ENCODE measurements around the gene SMIM44. TPM values are rescaled to one million over a fixed set of nuclear protein-coding genes. Genes with fewer than 3 reads are reported as not detected.
A peak's percentile ranks its signal among the peaks of the same experiment; 100 is the strongest.

Gene SMIM44
- total RNA-seq, 1 donor from 2014 or later = not detected

DNA sequence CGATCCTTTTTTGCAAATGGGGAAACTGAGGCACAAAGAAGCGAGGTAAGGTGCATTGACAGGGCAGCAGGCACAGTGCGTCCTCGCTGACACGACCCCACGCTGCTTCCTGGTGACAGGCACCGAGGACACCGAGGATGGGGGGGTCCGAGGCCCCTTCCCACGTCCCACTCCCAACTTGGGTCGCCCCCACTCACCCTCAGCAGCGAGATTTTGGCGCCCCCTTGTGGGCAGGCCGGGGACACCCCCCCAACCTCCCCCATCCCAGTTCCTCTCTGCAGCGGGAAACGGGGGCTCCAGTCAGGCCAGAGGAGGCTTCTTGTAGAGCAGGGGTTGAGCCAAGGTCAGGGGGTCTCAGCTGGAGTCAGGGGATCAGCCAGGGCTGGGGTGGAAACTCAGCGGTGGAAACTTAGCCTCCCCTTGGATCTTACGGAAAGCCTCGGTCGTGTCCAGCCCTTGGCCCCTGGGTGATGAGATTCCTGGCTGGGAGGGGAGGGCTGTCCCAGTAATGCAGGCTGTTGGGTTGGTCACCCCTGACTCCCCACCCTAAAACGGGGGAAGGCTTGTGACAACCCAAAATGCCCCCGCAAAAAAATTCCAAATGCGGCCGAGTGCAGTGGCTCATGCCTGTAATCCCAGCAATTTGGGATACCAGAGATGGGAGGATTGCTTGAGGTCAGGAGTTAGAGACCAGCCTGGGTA lies 11.1 kb downstream of the SMIM44 start:
- H3K36me3 Mint-ChIP-seq (ENCODE audit: insufficient read depth) = no peaks in the 10 kb centered on the region
- no peak for DNase-seq (ENCODE audit: low spot score, unreplicated experiment)
- peaks cover 3% of the 10 kb centered on the region for H3K9me3 Mint-ChIP-seq (ENCODE audit: low read depth)
- H3K4me1 Mint-ChIP-seq (ENCODE audit: low read depth) = peaks cover 3% of the 10 kb centered on the region
- H3K4me3 Mint-ChIP-seq (ENCODE audit: low read depth) = no peak overlapping the region
- peaks cover 27% of the 10 kb centered on the region for H3K27me3 Mint-ChIP-seq
- TF ChIP-seq, protein P1, sequence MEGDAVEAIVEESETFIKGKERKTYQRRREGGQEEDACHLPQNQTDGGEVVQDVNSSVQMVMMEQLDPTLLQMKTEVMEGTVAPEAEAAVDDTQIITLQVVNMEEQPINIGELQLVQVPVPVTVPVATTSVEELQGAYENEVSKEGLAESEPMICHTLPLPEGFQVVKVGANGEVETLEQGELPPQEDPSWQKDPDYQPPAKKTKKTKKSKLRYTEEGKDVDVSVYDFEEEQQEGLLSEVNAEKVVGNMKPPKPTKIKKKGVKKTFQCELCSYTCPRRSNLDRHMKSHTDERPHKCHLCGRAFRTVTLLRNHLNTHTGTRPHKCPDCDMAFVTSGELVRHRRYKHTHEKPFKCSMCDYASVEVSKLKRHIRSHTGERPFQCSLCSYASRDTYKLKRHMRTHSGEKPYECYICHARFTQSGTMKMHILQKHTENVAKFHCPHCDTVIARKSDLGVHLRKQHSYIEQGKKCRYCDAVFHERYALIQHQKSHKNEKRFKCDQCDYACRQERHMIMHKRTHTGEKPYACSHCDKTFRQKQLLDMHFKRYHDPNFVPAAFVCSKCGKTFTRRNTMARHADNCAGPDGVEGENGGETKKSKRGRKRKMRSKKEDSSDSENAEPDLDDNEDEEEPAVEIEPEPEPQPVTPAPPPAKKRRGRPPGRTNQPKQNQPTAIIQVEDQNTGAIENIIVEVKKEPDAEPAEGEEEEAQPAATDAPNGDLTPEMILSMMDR (IDR thresholded peaks at IDR 0.05; ENCODE audit: unreplicated experiment) = peak; percentile 61
- H3K27ac Mint-ChIP-seq = no peak overlapping the region

- TF ChIP-seq, protein P1 (IDR thresholded peaks at IDR 0.05; ENCODE audit: unreplicated experiment) = no peak
- DNase-seq (ENCODE audit: low spot score, unreplicated experiment) = no peak
- H3K36me3 Mint-ChIP-seq (ENCODE audit: insufficient read depth) = no peaks in the 10 kb centered on the region
- H3K27ac Mint-ChIP-seq = no peak overlapping the region
- peaks cover 3% of the 10 kb centered on the region for H3K9me3 Mint-ChIP-seq (ENCODE audit: low read depth)
- peaks cover 39% of the 10 kb centered on the region for H3K27me3 Mint-ChIP-seq
- peaks cover 3% of the 10 kb centered on the region for H3K4me1 Mint-ChIP-seq (ENCODE audit: low read depth)
- H3K4me3 Mint-ChIP-seq (ENCODE audit: low read depth) = no peak overlapping the region
These were observed 12.6 kb downstream of the SMIM44 start for GRCh38 chr19:3470500-3471128.

- no peaks in the 10 kb centered on the region for H3K36me3 Mint-ChIP-seq (ENCODE audit: insufficient read depth)
- peaks cover 3% of the 10 kb centered on the region for H3K4me1 Mint-ChIP-seq (ENCODE audit: low read depth)
- H3K4me3 Mint-ChIP-seq (ENCODE audit: low read depth) = no peak overlapping the region
- no peak for DNase-seq (ENCODE audit: low spot score, unreplicated experiment)
- H3K27ac Mint-ChIP-seq = no peak overlapping the region
- TF ChIP-seq, protein P1 (IDR thresholded peaks at IDR 0.05; ENCODE audit: unreplicated experiment) = no peak
- peaks cover 3% of the 10 kb centered on the region for H3K9me3 Mint-ChIP-seq (ENCODE audit: low read depth)
- H3K27me3 Mint-ChIP-seq = peaks cover 47% of the 10 kb centered on the region
These were observed 13.4 kb downstream of the SMIM44 start for GRCh38 chr19:3469638-3470499.

GRCh38 chr19:3468211-3468610 lies 15.0 kb downstream of the SMIM44 start:
- DNase-seq (ENCODE audit: low spot score, unreplicated experiment) = no peak
- peaks cover 48% of the 10 kb centered on the region for H3K27me3 Mint-ChIP-seq

More at GRCh38 chr19:3468211-3468610, 15.0 kb downstream of the SMIM44 start:
- Mint-ChIP-seq H3K27ac (no peak overlapping the region), H3K9me3 (ENCODE audit: low read depth) (peaks cover 3% of the 10 kb centered on the region), H3K36me3 (ENCODE audit: insufficient read depth) (no peaks in the 10 kb centered on the region), H3K4me3 (ENCODE audit: low read depth) (no peak overlapping the region), H3K4me1 (ENCODE audit: low read depth) (peaks cover 2% of the 10 kb centered on the region)
- TF ChIP-seq, protein P1 (IDR thresholded peaks at IDR 0.05; ENCODE audit: unreplicated experiment) = no peak

Data from progenitor cell of endocrine pancreas (in vitro differentiated cells).